ENCODE results near the gene TRERF1. TPM values are rescaled to one million over a fixed set of nuclear protein-coding genes. Genes with fewer than 3 reads are reported as not detected.

TRERF1 gene
- total RNA-seq, 4 donors from 2014 or later = 1.6 to 4.1 (median 2.6) TPM

DNA sequence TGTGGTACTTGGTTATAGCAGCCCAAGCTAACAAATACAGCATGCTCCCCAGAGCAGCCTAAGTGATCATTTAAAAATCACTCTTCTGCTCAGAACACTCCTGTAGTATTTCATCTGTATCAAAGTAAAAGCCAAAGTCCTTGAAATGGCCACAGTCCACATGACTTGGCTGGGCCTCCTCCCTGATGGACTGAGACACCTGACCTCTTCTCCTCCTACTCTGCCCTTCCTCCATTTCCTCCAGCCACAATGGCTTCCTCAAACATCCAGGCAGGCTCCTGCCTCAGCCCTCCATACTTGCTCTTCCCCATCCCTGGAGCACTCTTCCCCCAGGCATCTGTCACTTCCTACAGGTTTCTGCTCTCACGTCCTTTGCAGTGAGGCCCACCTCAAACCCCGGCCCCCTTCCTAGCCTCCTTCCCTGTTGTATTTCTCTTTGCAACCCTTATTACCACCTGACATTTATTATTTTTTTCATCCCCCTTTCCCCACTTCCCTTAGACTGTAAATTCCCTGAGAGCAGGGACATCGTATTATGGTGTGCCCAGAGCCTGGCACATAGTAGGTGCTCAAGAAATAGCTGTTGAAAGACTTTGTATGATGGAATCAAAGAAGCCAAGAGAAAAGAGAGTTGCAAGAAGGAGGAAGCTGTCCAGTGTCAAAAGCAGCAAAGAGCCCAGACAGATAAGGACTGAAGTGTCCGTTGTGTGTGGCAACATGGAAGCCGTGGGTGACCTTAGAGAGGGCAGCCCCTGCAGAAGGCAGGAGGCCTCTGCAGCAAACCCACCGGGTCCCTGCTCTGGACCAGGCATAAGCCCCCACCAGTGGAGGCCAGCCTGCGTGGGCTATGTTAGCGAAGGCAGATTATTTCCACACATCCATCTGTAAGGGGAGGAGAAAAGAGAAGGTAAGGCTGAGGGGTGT lies 87.5 kb downstream of the TRERF1 start:
- H3K27me3 ChIP-seq = no peaks in the 10 kb centered on the region
- H3K9me3 ChIP-seq = no peaks in the 10 kb centered on the region
- peak overlapping the region; percentile 20 to 60 (median 58) for H3K27ac ChIP-seq
- WGBS, 2 donors = 90 to 92% methylated on average over 8 of the region's 8 CpGs
- TF ChIP-seq POLR2A (IDR thresholded peaks at IDR 0.05) = no peak
- H3K36me3 ChIP-seq = no peaks in the 10 kb centered on the region
- DNase-seq = peak; percentile 86 to 88
- no peak overlapping the region for H3K4me3 ChIP-seq (replicated peaks in 1 of 3)
- peaks cover 38 to 54% of the 10 kb centered on the region in 2 donors for H3K4me1 ChIP-seq
- intact Hi-C loops (cut with DNase I) = no loop called here

DNA sequence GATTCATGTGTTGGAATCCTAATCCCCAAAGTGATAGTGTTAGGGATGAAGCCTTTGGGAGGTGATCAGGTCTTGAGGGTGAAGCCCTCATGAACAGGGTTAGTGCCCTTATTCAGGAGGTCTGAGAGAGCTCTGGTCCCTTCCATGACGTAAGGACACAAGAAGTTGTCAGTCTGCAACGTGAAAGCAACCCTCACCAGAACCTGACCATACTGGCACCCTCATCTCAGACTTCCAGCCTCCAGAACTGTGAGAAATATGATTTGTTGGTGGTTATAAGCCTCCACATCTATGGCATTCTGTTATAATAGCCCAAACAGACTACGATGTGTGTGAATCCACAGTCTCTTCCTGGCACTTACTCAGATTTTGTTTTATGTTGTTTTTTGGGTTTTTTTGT lies 90.7 kb downstream of the TRERF1 start:
- intact Hi-C loops (cut with DNase I) = no loop called here

DNA sequence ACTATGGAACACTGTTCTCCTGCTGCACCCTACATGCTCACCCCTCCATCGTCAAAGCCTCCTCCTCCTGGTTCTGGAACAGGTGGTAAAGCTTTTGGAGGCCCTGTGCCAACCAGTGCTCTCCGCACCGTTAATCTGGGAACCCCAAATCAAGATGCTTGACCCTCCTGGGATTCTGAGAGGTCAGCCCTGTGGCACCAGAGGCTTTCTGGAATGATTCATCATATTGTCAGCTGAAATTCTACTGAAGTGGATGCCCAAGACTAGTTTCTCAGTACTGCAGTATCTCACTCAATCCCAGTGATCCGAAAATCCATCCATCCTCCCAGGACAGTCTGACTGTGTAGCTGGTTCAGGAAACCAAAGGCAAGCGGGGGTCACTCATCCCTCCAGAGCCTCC lies 92.7 kb downstream of the TRERF1 start:
- WGBS, 2 donors = 93 to 100% methylated on average over 3 to 5 of the region's 5 CpGs
- DNase-seq = no peak
- Histone ChIP-seq H3K27ac (no peak overlapping the region), H3K9me3 (no peaks in the 10 kb centered on the region), H3K4me3 (replicated peaks in 1 of 3) (no peak overlapping the region), H3K27me3 (no peaks in the 10 kb centered on the region), H3K4me1 (peaks cover 21 to 27% of the 10 kb centered on the region in 2 donors), H3K36me3 (no peaks in the 10 kb centered on the region)
- intact Hi-C loops (cut with DNase I) = no loop called here
- no peak for TF ChIP-seq CTCF (IDR thresholded peaks at IDR 0.05)
- TF ChIP-seq POLR2A (IDR thresholded peaks at IDR 0.05) = no peak

More for the DNA sequence above, 90.7 kb downstream of the TRERF1 start:
- H3K4me1 ChIP-seq = peaks cover 38 to 47% of the 10 kb centered on the region in 2 donors
- no peaks in the 10 kb centered on the region for H3K36me3 ChIP-seq
- 93 to 94% methylated on average over 3 of the region's 3 CpGs for WGBS, 2 donors
- H3K27ac ChIP-seq = no peak overlapping the region
- no peak overlapping the region for H3K4me3 ChIP-seq (replicated peaks in 1 of 3)
- no peaks in the 10 kb centered on the region for H3K9me3 ChIP-seq
- no peaks in the 10 kb centered on the region for H3K27me3 ChIP-seq
- TF ChIP-seq POLR2A (IDR thresholded peaks at IDR 0.05) = no peak
- DNase-seq = no peak

- Histone ChIP-seq H3K9me3 (no peaks in the 10 kb centered on the region), H3K27ac (no peak overlapping the region), H3K27me3 (no peaks in the 10 kb centered on the region), H3K4me1 (peaks cover 12 to 17% of the 10 kb centered on the region in 2 donors), H3K36me3 (no peaks in the 10 kb centered on the region), H3K4me3 (replicated peaks in 1 of 3) (no peak overlapping the region)
- DNase-seq = no peak
- 90 to 94% methylated on average over 3 of the region's 3 CpGs for WGBS, 2 donors
- intact Hi-C loops (cut with DNase I) = no loop called here
- TF ChIP-seq POLR2A (IDR thresholded peaks at IDR 0.05) = no peak
- no peak for TF ChIP-seq CTCF (IDR thresholded peaks at IDR 0.05)
Measured at GRCh38 chr6:42355416-42355815, 96.3 kb downstream of the TRERF1 start.

DNA sequence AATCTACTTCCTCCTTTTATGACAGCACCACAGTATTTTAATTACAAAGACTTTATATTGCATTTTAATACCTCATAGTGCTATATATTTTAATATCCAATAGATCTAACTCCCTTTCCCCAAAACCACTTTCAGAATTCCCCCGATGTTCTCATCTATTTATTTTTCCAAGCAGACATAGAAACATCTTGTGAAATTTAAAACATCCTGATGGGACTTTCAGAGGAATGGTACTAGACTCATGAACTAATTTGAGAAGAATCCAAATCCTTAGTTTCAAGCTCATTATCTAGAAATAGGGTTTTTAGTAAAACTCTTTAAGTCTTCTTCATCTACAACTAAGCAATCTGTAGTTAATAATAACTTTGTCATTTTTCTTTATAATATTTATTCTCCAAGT lies 97.0 kb downstream of the TRERF1 start:
- no peak for DNase-seq
- Histone ChIP-seq H3K36me3 (no peaks in the 10 kb centered on the region), H3K4me3 (replicated peaks in 1 of 3) (no peak overlapping the region), H3K27me3 (no peaks in the 10 kb centered on the region), H3K4me1 (peaks cover 12 to 17% of the 10 kb centered on the region in 2 donors), H3K9me3 (no peaks in the 10 kb centered on the region), H3K27ac (no peak overlapping the region)
- WGBS, 2 donors = 88 to 91% methylated on average over 1 of the region's 1 CpG
- intact Hi-C loops (cut with DNase I) = no loop called here
- no peak for TF ChIP-seq CTCF (IDR thresholded peaks at IDR 0.05)
- TF ChIP-seq POLR2A (IDR thresholded peaks at IDR 0.05) = no peak

All from thyroid gland (tissue), 4 donors.